ENCODE measurements around the gene RMI1. TPM values are rescaled to one million over a fixed set of nuclear protein-coding genes. Genes with fewer than 3 reads are reported as not detected.

Gene RMI1
- polyA plus RNA-seq, 1 donor (not counting 4 experiments of a cell fraction or from before 2014, with no cell fraction given) = 3.6 TPM

DNA sequence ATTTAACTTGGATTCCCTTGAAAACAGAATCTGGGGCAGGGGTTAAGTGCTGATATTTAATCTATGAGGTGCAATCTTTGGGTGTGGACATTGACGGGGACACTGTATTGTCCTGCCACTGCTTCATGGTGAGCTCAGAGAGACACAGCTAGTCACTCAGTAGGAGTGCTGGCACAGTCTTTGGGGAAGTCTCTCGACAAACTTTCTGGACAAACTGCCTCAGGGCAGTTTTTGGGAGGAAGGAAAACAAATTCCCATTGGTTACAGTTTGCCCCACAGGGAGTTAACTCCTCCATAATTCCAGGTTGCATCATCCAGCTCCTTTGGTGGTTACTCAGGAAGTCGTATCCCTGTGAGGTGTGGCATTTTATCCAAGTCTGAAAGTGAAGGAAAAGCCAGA lies 18.4 kb upstream of the RMI1 start:
- Histone ChIP-seq H3K79me2 (ENCODE audit: control insufficient read depth, insufficient read depth, low read length) (no peaks in the 10 kb centered on the region), H3K4me2 (ENCODE audit: control insufficient read depth, extremely low read depth, insufficient read depth, low read depth, low read length) (no peak overlapping the region), H3K4me1 (ENCODE audit: control insufficient read depth, extremely low read depth, insufficient read depth, low read length) (peaks cover 12% of the 10 kb centered on the region), H4K20me1 (ENCODE audit: control insufficient read depth, extremely low read depth, insufficient read depth, low read length) (no peaks in the 10 kb centered on the region), H3K27ac (ENCODE audit: control insufficient read depth, insufficient read depth, low read length) (no peak overlapping the region), H3K9ac (ENCODE audit: control insufficient read depth, extremely low read depth, insufficient read depth, low read length) (no peak overlapping the region), H3K4me3 (ENCODE audit: control insufficient read depth in 2 of 3, extremely low read depth in 1 of 3, insufficient read depth in 2 of 3, low read depth in 1 of 3, low read length in 3 of 3) (no peak overlapping the region), H3K9me1 (ENCODE audit: control insufficient read depth, extremely low read depth, insufficient read depth, low read length) (no peaks in the 10 kb centered on the region), H3K27me3 (ENCODE audit: control insufficient read depth, extremely low read depth, insufficient read depth, low read length) (no peaks in the 10 kb centered on the region), H3K36me3 (ENCODE audit: control insufficient read depth in 2 of 2, extremely low read depth in 1 of 2, insufficient read depth in 2 of 2, low read length in 2 of 2) (peaks cover 0 to under 1% of the 10 kb centered on the region in 2 experiments), H2AFZ (ENCODE audit: control insufficient read depth, low read length) (no peak overlapping the region), H3K9me3 (ENCODE audit: control insufficient read depth, low read depth, low read length) (no peaks in the 10 kb centered on the region)
- dilution Hi-C loops (cut with MboI; ENCODE audit: extremely low pct_ligation_motif_present, low sequenced_read_pairs) = no loop called here
- TF ChIP-seq EZH2 (IDR thresholded peaks at IDR 0.05; ENCODE audit: low read length) = no peak
- TF ChIP-seq, protein P1, sequence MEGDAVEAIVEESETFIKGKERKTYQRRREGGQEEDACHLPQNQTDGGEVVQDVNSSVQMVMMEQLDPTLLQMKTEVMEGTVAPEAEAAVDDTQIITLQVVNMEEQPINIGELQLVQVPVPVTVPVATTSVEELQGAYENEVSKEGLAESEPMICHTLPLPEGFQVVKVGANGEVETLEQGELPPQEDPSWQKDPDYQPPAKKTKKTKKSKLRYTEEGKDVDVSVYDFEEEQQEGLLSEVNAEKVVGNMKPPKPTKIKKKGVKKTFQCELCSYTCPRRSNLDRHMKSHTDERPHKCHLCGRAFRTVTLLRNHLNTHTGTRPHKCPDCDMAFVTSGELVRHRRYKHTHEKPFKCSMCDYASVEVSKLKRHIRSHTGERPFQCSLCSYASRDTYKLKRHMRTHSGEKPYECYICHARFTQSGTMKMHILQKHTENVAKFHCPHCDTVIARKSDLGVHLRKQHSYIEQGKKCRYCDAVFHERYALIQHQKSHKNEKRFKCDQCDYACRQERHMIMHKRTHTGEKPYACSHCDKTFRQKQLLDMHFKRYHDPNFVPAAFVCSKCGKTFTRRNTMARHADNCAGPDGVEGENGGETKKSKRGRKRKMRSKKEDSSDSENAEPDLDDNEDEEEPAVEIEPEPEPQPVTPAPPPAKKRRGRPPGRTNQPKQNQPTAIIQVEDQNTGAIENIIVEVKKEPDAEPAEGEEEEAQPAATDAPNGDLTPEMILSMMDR (optimal IDR thresholded peaks at IDR 0.05 in 1 of 3, IDR thresholded peaks at IDR 0.05 in 1 of 3, conservative IDR thresholded peaks at IDR 0.05 in 1 of 3; ENCODE audit: extremely low read depth in 1 of 3, insufficient read depth in 2 of 3, low read length in 3 of 3) = no peak
- FAIRE-seq (peak; percentile 73), DNase-seq (ENCODE audit: low read depth, low spot score) (no peak)

DNA sequence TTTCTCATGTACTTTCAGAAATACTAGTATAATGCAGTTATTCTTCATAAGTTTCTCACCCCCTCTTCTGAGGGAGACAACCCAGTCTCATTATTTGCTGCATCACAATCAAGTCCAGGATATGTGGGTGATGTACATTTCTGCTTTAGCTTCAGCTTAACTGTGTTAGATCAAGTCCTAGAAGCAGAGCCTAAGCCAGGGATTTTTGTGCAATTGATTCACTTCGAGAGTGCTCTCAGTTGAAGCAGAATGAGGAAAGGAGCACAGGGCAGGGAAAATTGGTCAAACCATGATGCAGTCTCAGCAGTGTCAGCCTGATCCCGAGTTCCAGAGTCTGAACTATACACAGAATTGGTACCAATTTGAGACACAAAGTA lies 15.6 kb upstream of the RMI1 start:
- H3K27ac ChIP-seq (ENCODE audit: control insufficient read depth, insufficient read depth, low read length) = peak overlapping the region; percentile 3
- H3K9me1 ChIP-seq (ENCODE audit: control insufficient read depth, extremely low read depth, insufficient read depth, low read length) = no peaks in the 10 kb centered on the region
- no peaks in the 10 kb centered on the region for H3K27me3 ChIP-seq (ENCODE audit: control insufficient read depth, extremely low read depth, insufficient read depth, low read length)
- no peak overlapping the region for H2AFZ ChIP-seq (ENCODE audit: control insufficient read depth, low read length)
- H3K4me1 ChIP-seq (ENCODE audit: control insufficient read depth, extremely low read depth, insufficient read depth, low read length) = peaks cover 10% of the 10 kb centered on the region
- H3K9me3 ChIP-seq (ENCODE audit: control insufficient read depth, low read depth, low read length) = no peaks in the 10 kb centered on the region
- no peak overlapping the region for H3K4me2 ChIP-seq (ENCODE audit: control insufficient read depth, extremely low read depth, insufficient read depth, low read depth, low read length)
- H3K9ac ChIP-seq (ENCODE audit: control insufficient read depth, extremely low read depth, insufficient read depth, low read length) = no peak overlapping the region
- FAIRE-seq (no peak), DNase-seq (ENCODE audit: low read depth, low spot score) (no peak)
- dilution Hi-C loops (cut with MboI; ENCODE audit: extremely low pct_ligation_motif_present, low sequenced_read_pairs) = no loop called here
- peaks cover 6 to 9% of the 10 kb centered on the region in 2 experiments for H3K36me3 ChIP-seq (ENCODE audit: control insufficient read depth in 2 of 2, extremely low read depth in 1 of 2, insufficient read depth in 2 of 2, low read length in 2 of 2)
- no peak overlapping the region for H3K4me3 ChIP-seq (ENCODE audit: control insufficient read depth in 2 of 3, extremely low read depth in 1 of 3, insufficient read depth in 2 of 3, low read depth in 1 of 3, low read length in 3 of 3)
- TF ChIP-seq EZH2 (IDR thresholded peaks at IDR 0.05; ENCODE audit: low read length) = no peak
- TF ChIP-seq, protein P1 (optimal IDR thresholded peaks at IDR 0.05 in 1 of 3, IDR thresholded peaks at IDR 0.05 in 1 of 3, conservative IDR thresholded peaks at IDR 0.05 in 1 of 3; ENCODE audit: extremely low read depth in 1 of 3, insufficient read depth in 2 of 3, low read length in 3 of 3) = no peak
- H4K20me1 ChIP-seq (ENCODE audit: control insufficient read depth, extremely low read depth, insufficient read depth, low read length) = peaks cover 2% of the 10 kb centered on the region
- no peaks in the 10 kb centered on the region for H3K79me2 ChIP-seq (ENCODE audit: control insufficient read depth, insufficient read depth, low read length)

All from keratinocyte (primary cell).